OCI-LY7 (cell line): ENCODE data around the gene CA14.

Experiments
- CTCF ChIP-seq: fragments of 200-600 bp; sonication (generic); conservative IDR thresholded peaks from 2 replicates; pipeline ENCODE4 v1.5.1; 2014; ENCODE audit warnings: mild to moderate bottlenecking, antibody characterized with exemption, low read length, moderate library complexity, mixed read lengths
- EZH2phosphoT487 ChIP-seq: fragments of 200-600 bp; sonication (generic); IDR thresholded peaks from 2 replicates; pipeline ENCODE4 v1.6.1; 2018; ENCODE audit warnings: low read depth, borderline replicate concordance, mild to moderate bottlenecking, mixed run types, antibody characterized with exemption, low read length, moderate library complexity, mixed read lengths

- TF ChIP-seq CTCF (no peak), EZH2phosphoT487 (no peak)
These were observed 25.7 kb downstream of the CA14 start for GRCh38 chr1:150283260-150283659.
